Liver (tissue), 3 donors: ENCODE measurements around the gene FMOD.

Experiments
- FOXA1 ChIP-seq: IDR thresholded peaks from 2 replicates; pipeline ENCODE4 v1.6.1; 2016; ENCODE audit warnings: antibody characterized with exemption
- JUND ChIP-seq, 2 donors: IDR thresholded peaks; 2 replicates each; pipeline ENCODE4 v1.6.1; 2016; ENCODE audit warnings: antibody characterized with exemption in 2 of 2
- NR2F2 ChIP-seq: IDR thresholded peaks from 2 replicates; pipeline ENCODE4 v1.6.1; 2016; ENCODE audit warnings: antibody characterized with exemption
- SP1 ChIP-seq: IDR thresholded peaks from 2 replicates; pipeline ENCODE4 v1.6.1; 2018; ENCODE audit warnings: antibody characterized with exemption, mild to moderate bottlenecking
- TF ChIP-seq, protein P1 (sequence below): fragments of 150-350 bp; IDR thresholded peaks from 2 replicates; pipeline ENCODE4 v1.5.1; 2017; ENCODE audit warnings: improper control_type of control experiment, low read depth, low read length; ENCODE audit not compliant: missing input control
- TF ChIP-seq, protein P2 (sequence below): IDR thresholded peaks from 2 replicates; pipeline ENCODE4 v1.6.1; 2016; ENCODE audit warnings: antibody characterized with exemption
- TF ChIP-seq, protein P3 (sequence below): IDR thresholded peaks from 2 replicates; pipeline ENCODE4 v1.6.1; 2016; ENCODE audit warnings: antibody characterized with exemption
- TF ChIP-seq, protein P4 (sequence below): IDR thresholded peaks from 2 replicates; pipeline ENCODE4 v1.6.1; 2016; ENCODE audit warnings: antibody characterized with exemption
- donor health status: healthy.
- donor health status: healthy.

DNA sequence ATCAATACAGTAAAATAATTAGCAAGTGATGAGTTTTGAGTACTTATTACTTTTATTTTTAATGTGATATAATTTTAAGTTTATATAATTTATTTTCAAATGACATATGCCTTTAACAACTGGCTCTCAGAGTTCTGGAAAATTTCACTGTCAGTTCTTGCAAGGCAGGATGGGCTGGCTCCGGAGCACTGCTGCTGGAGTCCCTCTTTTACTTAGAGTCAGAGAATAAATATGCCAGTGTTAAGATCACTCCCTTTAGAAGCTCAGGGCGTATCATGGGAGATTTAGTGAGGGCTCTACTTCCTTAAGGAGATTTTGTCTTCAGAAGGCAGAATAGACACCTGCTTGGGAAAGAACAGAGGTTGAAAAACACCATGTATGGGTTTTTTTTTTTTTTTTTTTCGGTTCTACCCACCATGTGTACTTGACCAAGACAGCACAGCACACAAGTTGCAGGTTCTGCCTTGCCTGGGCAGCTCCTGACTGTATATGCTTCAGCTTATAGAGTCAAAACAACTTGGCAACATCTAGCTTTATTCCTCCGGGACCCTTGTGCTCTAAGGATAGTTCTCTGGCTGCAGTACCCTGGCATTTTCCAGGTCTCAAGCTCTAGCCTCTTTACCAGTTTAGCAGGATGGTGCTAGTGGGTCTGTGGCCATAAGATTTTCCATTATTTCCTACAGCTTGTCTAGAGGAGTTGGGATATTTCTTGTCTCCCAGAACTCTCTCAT is 29.7 kb upstream of the FMOD start:
- TF ChIP-seq, protein P1, sequence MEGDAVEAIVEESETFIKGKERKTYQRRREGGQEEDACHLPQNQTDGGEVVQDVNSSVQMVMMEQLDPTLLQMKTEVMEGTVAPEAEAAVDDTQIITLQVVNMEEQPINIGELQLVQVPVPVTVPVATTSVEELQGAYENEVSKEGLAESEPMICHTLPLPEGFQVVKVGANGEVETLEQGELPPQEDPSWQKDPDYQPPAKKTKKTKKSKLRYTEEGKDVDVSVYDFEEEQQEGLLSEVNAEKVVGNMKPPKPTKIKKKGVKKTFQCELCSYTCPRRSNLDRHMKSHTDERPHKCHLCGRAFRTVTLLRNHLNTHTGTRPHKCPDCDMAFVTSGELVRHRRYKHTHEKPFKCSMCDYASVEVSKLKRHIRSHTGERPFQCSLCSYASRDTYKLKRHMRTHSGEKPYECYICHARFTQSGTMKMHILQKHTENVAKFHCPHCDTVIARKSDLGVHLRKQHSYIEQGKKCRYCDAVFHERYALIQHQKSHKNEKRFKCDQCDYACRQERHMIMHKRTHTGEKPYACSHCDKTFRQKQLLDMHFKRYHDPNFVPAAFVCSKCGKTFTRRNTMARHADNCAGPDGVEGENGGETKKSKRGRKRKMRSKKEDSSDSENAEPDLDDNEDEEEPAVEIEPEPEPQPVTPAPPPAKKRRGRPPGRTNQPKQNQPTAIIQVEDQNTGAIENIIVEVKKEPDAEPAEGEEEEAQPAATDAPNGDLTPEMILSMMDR: no peak
- TF ChIP-seq, protein P2, sequence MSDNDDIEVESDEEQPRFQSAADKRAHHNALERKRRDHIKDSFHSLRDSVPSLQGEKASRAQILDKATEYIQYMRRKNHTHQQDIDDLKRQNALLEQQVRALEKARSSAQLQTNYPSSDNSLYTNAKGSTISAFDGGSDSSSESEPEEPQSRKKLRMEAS: no peak
- TF ChIP-seq SP1: no peak
- no peak for TF ChIP-seq FOXA1
- no peak for TF ChIP-seq JUND (IDR thresholded peaks at IDR 0.05)
- no peak for TF ChIP-seq NR2F2
- TF ChIP-seq, protein P3, sequence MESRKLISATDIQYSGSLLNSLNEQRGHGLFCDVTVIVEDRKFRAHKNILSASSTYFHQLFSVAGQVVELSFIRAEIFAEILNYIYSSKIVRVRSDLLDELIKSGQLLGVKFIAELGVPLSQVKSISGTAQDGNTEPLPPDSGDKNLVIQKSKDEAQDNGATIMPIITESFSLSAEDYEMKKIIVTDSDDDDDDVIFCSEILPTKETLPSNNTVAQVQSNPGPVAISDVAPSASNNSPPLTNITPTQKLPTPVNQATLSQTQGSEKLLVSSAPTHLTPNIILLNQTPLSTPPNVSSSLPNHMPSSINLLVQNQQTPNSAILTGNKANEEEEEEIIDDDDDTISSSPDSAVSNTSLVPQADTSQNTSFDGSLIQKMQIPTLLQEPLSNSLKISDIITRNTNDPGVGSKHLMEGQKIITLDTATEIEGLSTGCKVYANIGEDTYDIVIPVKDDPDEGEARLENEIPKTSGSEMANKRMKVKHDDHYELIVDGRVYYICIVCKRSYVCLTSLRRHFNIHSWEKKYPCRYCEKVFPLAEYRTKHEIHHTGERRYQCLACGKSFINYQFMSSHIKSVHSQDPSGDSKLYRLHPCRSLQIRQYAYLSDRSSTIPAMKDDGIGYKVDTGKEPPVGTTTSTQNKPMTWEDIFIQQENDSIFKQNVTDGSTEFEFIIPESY: no peak
- TF ChIP-seq, protein P4, sequence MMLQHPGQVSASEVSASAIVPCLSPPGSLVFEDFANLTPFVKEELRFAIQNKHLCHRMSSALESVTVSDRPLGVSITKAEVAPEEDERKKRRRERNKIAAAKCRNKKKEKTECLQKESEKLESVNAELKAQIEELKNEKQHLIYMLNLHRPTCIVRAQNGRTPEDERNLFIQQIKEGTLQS: no peak
